ENCODE results near the gene SNAP91.

The SNAP91 gene

GRCh38 chr6:83536647-83537589 lies 172.0 kb downstream of the SNAP91 start:
- no peak for ATAC-seq

- no peak for ATAC-seq
These were observed 172.8 kb downstream of the SNAP91 start for GRCh38 chr6:83536034-83536646.

DNA sequence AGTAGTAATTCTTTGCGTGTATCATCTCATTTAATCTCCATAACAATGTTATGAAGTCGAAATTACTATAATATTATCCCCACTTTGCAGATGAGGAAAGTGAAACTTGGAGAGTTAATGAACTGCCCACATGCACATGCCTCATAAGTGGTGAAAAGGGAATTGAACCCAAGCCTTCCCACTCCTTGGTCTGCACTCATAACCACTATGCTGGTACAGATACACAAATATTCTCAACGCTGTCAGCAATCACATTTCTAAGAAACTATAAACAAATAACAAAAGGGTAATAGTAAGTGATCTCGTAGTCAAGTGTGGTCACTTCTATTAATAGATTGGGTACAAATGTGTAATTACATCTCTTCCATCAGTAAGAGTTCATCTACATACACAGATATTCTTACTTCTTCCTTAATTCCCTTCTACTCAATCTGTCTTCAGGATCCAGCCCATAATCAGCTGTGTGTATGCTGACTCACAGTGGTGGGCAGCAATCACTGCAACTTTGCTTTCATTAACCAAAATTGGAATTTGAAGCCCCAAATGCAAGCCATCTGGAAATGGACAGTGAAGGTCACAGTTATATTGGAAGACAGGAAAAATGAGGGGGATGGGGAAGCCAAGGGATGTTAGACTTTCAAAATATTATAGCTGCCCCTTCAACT lies 190.0 kb downstream of the SNAP91 start:
- ATAC-seq = no peak

- ATAC-seq = no peak
These were observed 191.4 kb downstream of the SNAP91 start for GRCh38 chr6:83517500-83517899.

GRCh38 chr6:83514866-83515466 lies 193.9 kb downstream of the SNAP91 start:
- no peak for ATAC-seq

DNA sequence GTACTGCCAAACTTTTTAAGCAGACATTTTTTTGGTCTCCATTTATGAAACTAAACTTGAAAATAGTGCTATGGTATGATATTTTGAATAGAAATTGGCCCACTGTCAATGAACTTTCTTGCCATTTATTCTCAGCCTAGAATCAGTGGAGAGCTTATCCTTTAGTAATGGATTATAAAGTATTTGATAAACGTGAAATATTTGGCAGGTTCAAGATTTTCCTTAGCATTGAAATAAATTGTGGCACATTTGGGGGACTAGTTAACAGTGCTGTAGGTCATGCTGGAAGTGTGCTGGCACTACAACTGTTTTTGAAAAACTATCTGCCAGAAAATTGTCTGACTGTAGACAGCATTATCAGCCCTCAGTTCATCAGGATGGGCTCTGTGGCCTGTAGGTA lies 194.4 kb downstream of the SNAP91 start:
- no peak for ATAC-seq

GRCh38 chr6:83511901-83512681 lies 196.8 kb downstream of the SNAP91 start, which contains the start of gene PRSS35:
TSS of gene PRSS35 (plus strand) at chr6:83512534. CDS start at chr6:83523442, 10,908 bp downstream.
- ATAC-seq = peak in 1 of 2 donors; percentile 24

- ATAC-seq = no peak
These were observed 197.6 kb downstream of the SNAP91 start for GRCh38 chr6:83511266-83511665.

DNA sequence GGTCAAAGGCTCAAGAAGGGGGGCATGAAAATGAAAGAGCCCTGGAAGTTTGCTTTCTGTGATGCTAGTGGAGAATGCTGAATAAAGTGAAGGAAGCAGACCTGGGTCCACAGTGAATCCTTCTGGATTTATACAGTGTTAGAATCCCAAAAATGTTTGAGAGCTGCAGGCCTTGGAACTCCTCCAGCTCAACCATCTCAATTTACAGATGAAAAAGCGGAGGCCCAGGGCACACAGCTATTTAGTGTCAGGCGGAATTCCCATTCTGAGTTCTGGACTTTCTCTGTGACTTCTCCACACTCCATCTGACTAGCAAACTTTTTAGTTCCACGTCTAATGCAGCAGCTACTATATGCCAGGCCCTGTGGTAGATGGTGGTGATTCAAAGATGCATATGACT lies 198.1 kb downstream of the SNAP91 start:
- ATAC-seq = no peak

- ATAC-seq = no peak
These were observed 199.5 kb downstream of the SNAP91 start for GRCh38 chr6:83509441-83509840.

- no peak for ATAC-seq
These were observed 203.5 kb downstream of the SNAP91 start for GRCh38 chr6:83505356-83505755.
